Aorta (tissue), 5 donors: ENCODE results near the gene TCEANC2. TPM values are rescaled to one million over a fixed set of nuclear protein-coding genes. Genes with fewer than 3 reads are reported as not detected.
"Not testable (repeated sequence)": the region's sequence is repeated elsewhere in the genome, so short reads cannot be mapped to it uniquely, and the experiment has no call there.

Experiments
- ATAC-seq: fragments of 200-7000 bp; cut with Tn5 transposase; one replicate; pipeline ENCODE4 v1.9.1; 2022; ENCODE audit warnings: moderate library complexity; ENCODE audit not compliant: low FRiP score
- DNase-seq, 2 donors: peaks; one replicate each; pipeline ENCODE4 v3.0.0-alpha.2; 2020
- H3K27ac ChIP-seq, 2 donors: one replicate each; pipeline ENCODE4 v1.5.1; 2013; ENCODE audit warnings: low read length in 2 of 2, mild to moderate bottlenecking in 2 of 2, moderate library complexity in 2 of 2, control low read depth in 1 of 2, inconsistent platforms in 1 of 2, low read depth in 1 of 2
- H3K27me3 ChIP-seq, 2 donors: one replicate each; pipeline ENCODE4 v1.6.1; 2013; ENCODE audit warnings: control low read depth in 1 of 2, low read length in 1 of 2, mild to moderate bottlenecking in 1 of 2, moderate library complexity in 1 of 2; ENCODE audit not compliant: insufficient read depth in 2 of 2, control insufficient read depth in 1 of 2
- H3K36me3 ChIP-seq, 2 donors: one replicate each; pipeline ENCODE4 v1.6.1; 2013; ENCODE audit warnings: control low read depth in 1 of 2, low read length in 1 of 2, mild to moderate bottlenecking in 1 of 2; ENCODE audit not compliant: insufficient read depth in 2 of 2, control insufficient read depth in 1 of 2
- H3K4me1 ChIP-seq, 2 donors: one replicate each; pipeline ENCODE4 v1.6.1; 2013; ENCODE audit warnings: low read length in 2 of 2, control low read depth in 1 of 2, mild to moderate bottlenecking in 1 of 2, moderate library complexity in 1 of 2; ENCODE audit not compliant: insufficient read depth in 2 of 2, control insufficient read depth in 1 of 2
- H3K4me3 ChIP-seq, 2 donors: one replicate each; pipeline ENCODE4 v1.5.1; 2013; ENCODE audit warnings: low read length in 2 of 2, control low read depth in 1 of 2, mild to moderate bottlenecking in 1 of 2
- H3K9me3 ChIP-seq: one replicate; pipeline ENCODE4 v1.6.1; 2013; ENCODE audit warnings: mild to moderate bottlenecking, low read length; ENCODE audit not compliant: control insufficient read depth
- WGBS, 2 donors: extraction: QIAGEN DNeasy Blood & Tissue Kit; methylation state at CpG; one replicate each; pipeline ENCODE4 v1.1.7; 2013; 5-methylcytosine and 5-hydroxymethylcytosine counted together
- intact Hi-C, 2 donors: fragments of 100-400 bp; cut with DNase I; formaldehyde crosslinking; loops; one replicate each; pipeline versions ENCODE4 v1.14.2 to v1.15.0; 2022
- polyA plus RNA-seq, 2 donors: library from polyadenylated mRNA; stranded (reverse); fragments of 200-250 nt; gene quantifications; one replicate each; pipeline ENCODE4 v1.2.3, GENCODE V29; 2013
- total RNA-seq, 2 donors: library from RNA; stranded (reverse); fragmentation: NEBNext Ultra II Directional; extraction: Animal tissue kit (Norgen Biotek cat#: 25700); gene quantifications; one replicate each; pipeline ENCODE4 v1.2.1, GENCODE V29; 2021
- donor health status: healthy with polysubstance abuse.
- donor health status: Bipolar disorder and iron deficiency.
- donor health status: DM: no; HTN: no; CAD: no.
- donor health status: DM: no; HTN: no; CAD: no.
- donor health status: DM: yes; HTN: yes; CAD: no.

Gene TCEANC2
- total and polyA plus RNA-seq, 4 donors: 2.6 to 7.0 (median 3.1) TPM

DNA sequence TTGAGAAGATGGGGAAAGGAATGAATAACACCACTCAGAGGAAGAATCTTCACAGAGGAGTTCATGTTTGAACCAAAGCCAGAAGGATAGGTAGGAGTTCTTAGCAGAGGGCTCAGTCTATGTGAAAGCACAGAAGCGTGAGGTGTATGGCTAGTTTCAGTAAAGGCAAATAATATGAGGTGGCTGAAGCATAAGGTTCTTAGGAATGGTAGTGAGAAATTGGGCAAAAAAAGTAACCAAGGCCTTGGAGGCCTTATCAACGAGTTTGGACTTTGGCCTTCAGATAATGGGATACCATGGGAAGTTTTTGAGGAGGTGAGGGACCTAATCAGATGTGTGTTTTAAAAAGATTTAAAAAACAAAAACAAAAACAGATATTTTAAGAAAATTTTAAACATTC is 47.1 kb downstream of the TCEANC2 start:
- Histone ChIP-seq H3K9me3 (no peaks in the 10 kb centered on the region), H3K4me3 (no peak overlapping the region), H3K36me3 (peaks cover 0 to 3% of the 10 kb centered on the region in 2 donors), H3K27ac (no peak overlapping the region), H3K4me1 (no peaks in the 10 kb centered on the region), H3K27me3 (no peaks in the 10 kb centered on the region)
- intact Hi-C loops: no loop called here
- 59 to 64% methylated on average over 2 of the region's 2 CpGs for WGBS, 2 donors
- DNase-seq: no peak
- ATAC-seq: no peak

DNA sequence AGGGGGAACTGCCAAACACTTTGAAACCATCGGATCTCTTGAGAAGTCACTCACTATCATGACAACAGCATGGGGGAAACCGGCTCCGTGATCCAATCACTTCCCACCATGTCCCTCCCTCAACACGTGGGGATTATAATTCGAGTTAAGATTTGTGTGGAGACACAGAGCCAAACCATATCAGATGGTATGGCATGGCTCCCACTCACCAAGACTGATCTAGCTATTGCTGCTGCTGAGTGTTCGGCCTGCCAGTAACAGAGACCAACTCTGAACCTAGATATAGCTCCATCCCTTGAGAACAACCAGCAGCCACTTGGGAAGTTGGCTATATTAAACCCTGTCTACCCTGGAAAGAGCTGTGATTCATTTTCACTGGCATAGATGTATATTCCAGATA is 50.0 kb downstream of the TCEANC2 start:
- 81 to 88% methylated on average over 6 of the region's 6 CpGs for WGBS, 2 donors
- intact Hi-C loops: no loop called here
- DNase-seq: no peak

DNA sequence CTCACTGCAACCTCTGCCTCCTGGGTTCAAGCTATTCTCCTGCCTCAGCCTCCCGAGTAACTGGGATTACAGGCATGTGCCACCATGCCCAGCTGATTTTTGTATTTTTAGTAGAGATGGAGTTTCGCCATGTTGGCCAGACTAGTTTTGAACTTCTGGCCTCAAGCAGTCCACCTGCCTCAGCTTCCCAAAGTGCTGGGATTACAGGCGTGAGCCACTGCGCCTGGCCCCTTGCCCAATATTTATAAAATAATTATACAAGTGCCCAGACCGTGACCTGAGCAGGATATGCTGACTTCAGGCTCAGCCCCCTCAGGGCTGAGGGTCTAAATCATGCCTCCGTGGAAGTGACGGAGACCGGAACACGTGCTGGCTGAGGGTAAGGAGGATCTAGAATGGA is 51.2 kb downstream of the TCEANC2 start:
- H3K27me3 ChIP-seq, DNase-seq, intact Hi-C loops, ATAC-seq, H3K36me3 ChIP-seq, H3K4me3 ChIP-seq, H3K9me3 ChIP-seq, H3K27ac ChIP-seq, H3K4me1 ChIP-seq: not testable (repeated sequence)
- WGBS, 2 donors: 92 to 93% methylated on average over 9 of the region's 9 CpGs

More for the DNA sequence above, 50.0 kb downstream of the TCEANC2 start:
- no peak for ATAC-seq
- Histone ChIP-seq H3K27ac (no peak overlapping the region), H3K4me3 (no peak overlapping the region), H3K27me3 (no peaks in the 10 kb centered on the region), H3K4me1 (no peaks in the 10 kb centered on the region), H3K36me3 (peaks cover 0 to 3% of the 10 kb centered on the region in 2 donors), H3K9me3 (no peaks in the 10 kb centered on the region)

DNA sequence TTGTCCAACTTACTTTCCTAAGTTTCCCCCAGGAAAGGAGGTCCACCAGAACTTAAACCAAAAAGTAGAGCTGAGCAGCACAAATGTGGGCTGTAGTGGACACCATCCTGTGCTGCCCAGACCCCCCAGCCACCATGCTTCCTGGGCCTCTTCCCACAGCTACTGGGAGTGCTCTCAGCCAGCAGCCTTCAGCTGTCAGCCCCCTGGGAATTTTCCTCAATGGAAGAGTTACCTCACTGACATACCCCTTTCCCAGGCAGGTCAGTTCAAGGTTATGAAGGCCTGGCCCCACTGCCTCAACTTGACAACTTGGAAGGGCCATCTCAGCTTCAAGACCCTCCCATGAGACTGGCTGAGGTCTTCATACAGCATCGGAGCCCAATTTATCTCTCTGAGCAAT is 51.7 kb downstream of the TCEANC2 start:
- Histone ChIP-seq H3K9me3 (no peaks in the 10 kb centered on the region), H3K4me1 (no peaks in the 10 kb centered on the region), H3K27me3 (no peaks in the 10 kb centered on the region), H3K27ac (no peak overlapping the region), H3K4me3 (no peak overlapping the region), H3K36me3 (peaks cover 0 to 3% of the 10 kb centered on the region in 2 donors)
- ATAC-seq: no peak
- intact Hi-C loops: no loop called here
- DNase-seq: no peak
- WGBS, 2 donors: 75 to 81% methylated on average over 1 of the region's 1 CpG

DNA sequence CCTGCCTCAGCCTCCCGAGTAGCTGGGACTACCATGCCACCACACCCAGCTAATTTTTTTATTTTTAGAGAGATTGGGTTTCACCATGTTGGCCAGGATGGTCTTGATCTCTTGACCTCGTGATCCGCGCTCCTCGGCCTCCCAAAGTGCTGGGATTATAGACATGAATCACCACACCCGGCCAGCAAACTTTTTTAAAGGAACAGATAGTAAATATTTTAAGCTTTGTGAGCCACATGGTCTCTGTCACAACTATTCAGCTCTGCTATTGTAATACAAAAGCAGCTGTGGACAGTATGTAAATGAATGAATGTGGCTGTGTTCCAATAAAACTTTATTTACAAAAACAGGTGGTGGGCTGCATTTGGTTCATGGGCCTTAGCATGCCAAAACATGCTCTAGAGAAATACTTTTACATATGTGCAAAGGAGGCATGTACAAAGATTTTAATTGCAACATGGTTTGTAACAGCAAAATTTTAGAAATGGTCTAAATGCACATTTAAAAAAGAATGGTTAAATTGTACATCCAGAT is 52.4 kb downstream of the TCEANC2 start:
- Histone ChIP-seq H3K27me3 (no peaks in the 10 kb centered on the region), H3K27ac (no peak overlapping the region), H3K4me3 (no peak overlapping the region), H3K4me1 (no peaks in the 10 kb centered on the region), H3K9me3 (no peaks in the 10 kb centered on the region), H3K36me3 (peaks cover 0 to 3% of the 10 kb centered on the region in 2 donors)
- ATAC-seq (no peak), DNase-seq (no peak)
- WGBS, 2 donors: 84 to 90% methylated on average over 6 of the region's 6 CpGs
- intact Hi-C loops: no loop called here

DNA sequence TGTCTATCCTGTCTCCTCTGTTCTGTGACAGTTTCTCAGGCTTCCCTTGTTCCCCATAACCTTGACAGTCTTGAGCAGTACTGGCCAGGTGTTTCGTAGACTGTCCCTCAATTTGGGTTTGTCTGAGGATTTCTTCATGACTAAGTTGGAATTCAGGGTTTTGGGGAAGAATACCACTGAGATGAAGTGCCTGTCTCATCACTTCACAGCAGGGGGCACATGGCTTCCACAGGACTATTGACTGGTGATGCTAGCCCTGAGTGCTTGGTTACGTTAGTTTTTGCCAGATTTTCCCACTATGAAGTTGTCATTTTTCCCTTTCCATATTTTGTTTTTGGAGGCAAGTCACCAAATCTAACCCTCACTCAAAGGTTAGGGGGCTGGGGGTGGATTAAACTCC is 53.7 kb downstream of the TCEANC2 start:
- Histone ChIP-seq H3K36me3 (peaks cover 0 to 3% of the 10 kb centered on the region in 2 donors), H3K27ac (no peak overlapping the region), H3K9me3 (no peaks in the 10 kb centered on the region), H3K4me1 (no peaks in the 10 kb centered on the region), H3K27me3 (no peaks in the 10 kb centered on the region), H3K4me3 (no peak overlapping the region)
- ATAC-seq: no peak
- intact Hi-C loops: no loop called here
- 47% methylated on average over 2 of the region's 2 CpGs for WGBS, 2 donors
- no peak for DNase-seq

DNA sequence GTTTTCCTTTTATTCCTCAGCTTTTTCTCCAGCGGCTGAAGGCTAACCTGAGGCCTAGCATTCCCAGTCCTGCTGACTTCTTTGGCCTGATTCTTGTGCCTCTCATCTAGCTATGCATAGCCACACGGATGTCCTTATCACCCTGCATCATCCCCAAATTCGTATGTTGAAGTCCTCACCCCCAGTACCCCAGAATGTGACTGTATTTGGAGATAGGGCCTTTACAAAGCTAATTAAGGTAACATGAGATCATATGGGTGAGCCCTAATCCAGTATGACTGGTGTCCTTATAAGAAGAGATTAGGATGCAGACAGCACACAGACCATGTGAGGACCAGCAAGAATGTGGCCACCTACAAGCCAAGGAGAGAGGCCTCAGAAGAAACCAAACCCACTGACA is 54.7 kb downstream of the TCEANC2 start:
- intact Hi-C loops: no loop called here
- H3K27ac ChIP-seq: no peak overlapping the region
- 91 to 94% methylated on average over 3 of the region's 3 CpGs for whole genome bisulfite sequencing, 2 donors
- H3K27me3 ChIP-seq: no peaks in the 10 kb centered on the region
- H3K9me3 ChIP-seq: no peaks in the 10 kb centered on the region
- no peaks in the 10 kb centered on the region for H3K36me3 ChIP-seq
- no peak overlapping the region for H3K4me3 ChIP-seq
- ATAC-seq (no peak), DNase-seq (no peak)
- H3K4me1 ChIP-seq: no peaks in the 10 kb centered on the region

DNA sequence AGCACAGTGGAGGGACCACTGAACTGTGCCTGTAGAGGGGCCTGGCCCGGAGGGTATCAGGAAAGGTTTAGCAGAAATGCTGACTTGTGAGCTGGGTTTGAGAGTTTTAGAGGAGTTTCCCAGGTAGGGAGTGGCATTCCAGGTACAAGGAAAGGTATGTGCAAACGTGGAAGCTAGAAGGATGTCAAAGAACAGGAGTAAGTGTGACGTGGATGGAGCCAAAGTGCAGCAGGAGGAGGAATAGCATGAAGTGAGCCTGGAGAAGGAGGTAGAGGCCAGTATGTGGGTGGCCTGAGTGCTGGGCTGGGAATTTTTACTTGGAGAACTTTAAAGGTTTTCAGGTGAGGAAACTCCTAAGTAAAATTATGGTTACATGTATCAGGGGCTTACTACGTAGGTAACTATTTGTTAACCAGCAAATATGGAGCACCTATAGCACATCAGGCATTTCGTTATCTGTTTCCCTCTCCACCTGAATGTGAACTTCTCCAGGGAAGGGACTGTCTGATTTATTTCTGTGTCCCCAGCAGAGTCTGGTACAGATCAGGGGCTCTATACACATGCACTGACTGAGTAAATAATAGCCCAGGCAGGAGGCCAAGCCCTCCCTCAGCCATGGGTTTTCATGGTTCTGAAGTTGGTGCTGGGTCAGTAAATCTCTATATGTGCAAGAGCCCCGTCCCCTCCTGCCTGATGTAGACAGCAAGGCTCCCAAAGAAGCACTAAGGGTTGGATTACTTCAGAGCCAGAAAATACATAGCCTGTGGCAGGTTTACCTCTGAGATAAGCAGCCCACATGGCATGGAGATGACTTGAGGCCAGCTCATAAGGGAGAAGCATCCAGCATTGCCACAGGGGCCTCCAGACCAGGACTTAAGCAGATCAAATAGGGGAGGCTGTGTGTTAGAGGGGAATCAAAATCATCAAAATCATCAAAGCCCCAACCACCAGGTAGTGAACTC is 56.0 kb downstream of the TCEANC2 start:
- H3K4me1 ChIP-seq: no peaks in the 10 kb centered on the region
- no peaks in the 10 kb centered on the region for H3K27me3 ChIP-seq
- ATAC-seq (no peak), DNase-seq (no peak)
- intact Hi-C loops: no loop called here
- no peaks in the 10 kb centered on the region for H3K36me3 ChIP-seq
- no peaks in the 10 kb centered on the region for H3K9me3 ChIP-seq
- no peak overlapping the region for H3K4me3 ChIP-seq
- WGBS, 2 donors: 85 to 90% methylated on average over 6 of the region's 6 CpGs
- H3K27ac ChIP-seq: no peak overlapping the region

DNA sequence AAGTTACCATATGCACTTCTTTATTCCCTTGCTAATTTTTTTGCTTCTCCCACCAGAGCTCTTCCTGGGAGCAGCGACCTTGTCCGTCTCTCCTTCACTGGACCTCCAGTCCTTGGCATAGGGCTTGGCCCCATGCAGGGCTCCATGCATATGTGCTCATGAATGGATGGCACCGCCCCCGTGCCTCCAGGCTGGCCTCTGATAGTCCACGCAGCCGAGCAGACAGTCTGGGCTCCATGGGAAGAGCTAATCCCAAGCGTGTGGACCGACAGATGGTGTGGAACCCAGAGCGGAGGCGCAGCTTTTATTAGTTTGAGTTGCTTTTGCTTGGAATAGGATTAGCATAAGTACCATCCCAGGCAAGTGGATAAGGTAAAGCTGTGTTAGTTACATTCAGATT is 57.6 kb downstream of the TCEANC2 start:
- Histone ChIP-seq H3K27ac (no peak overlapping the region), H3K36me3 (no peaks in the 10 kb centered on the region), H3K4me1 (no peaks in the 10 kb centered on the region), H3K9me3 (no peaks in the 10 kb centered on the region), H3K27me3 (no peaks in the 10 kb centered on the region), H3K4me3 (no peak overlapping the region)
- DNase-seq: no peak
- WGBS, 2 donors: 94 to 96% methylated on average over 10 of the region's 10 CpGs
- ATAC-seq: no peak
- intact Hi-C loops: no loop called here
